Activated naive CD4-positive, alpha-beta T cell (primary cell): Measurements from ENCODE around the gene SPINK8.
"Not testable (repeated sequence)": the region's sequence is repeated elsewhere in the genome, so short reads cannot be mapped to it uniquely, and the experiment has no call there.

Experiments used
- DNase-seq, 4 experiments: peaks; one replicate each; lab custom pipeline; 2025; lab: John Stamatoyannopoulos, UW

Gene SPINK8

DNA sequence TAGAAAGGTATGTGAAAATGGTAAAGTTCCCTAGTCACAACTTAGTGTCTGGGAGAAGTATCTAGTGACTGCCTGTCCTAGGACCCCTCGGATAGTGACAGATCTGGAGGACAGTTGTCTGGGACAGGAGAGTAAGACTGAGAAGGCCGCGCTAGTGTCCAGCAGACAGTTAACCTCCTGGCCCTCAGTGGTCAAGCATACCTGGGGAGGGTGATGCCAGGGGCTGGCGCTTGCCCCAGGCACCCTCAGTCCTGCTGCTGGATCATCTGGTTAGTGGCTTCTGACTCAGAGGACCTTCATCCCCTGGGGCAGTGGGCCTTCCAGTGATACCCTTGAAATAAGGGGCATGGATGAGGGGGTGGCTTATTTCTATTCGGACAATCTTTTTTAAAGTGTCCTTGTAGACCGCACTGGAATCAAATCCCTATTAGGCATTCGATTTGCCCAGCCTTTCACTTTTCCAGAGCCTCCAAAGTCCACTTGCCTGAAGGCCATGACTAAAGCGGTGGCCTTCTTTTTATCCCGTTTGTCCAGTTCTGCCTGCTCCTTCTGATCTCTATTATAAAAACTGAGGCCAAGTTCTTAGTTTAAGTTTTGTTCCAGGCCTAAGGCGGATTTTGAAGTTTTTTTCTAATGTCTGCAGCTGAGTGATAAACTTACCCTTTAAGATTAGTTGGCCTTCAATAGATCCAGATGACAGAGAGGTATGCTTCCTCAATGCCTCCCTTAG is 1.6 kb downstream of the SPINK8 start:
- DNase-seq: not testable (repeated sequence)

DNA sequence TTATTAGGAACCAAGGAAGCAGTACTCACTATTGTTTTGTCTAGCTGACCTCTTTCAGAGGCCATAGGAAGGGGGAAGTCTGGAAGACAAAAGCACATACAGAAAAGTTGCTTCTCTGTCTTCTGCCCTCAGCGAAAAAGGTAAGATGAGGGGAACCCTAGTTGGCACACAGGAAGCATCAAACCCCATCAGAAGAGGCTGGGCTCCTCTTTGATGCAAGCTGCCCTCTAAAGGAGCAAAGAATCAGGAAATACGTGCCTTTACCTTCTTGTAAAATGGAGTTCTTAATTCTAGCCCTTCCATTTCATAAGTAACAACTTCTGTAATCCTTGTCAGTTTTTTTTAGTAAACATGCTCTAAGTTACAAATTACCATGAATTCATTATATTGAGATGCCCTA is 12.5 kb downstream of the SPINK8 start:
- no peak for DNase-seq

DNA sequence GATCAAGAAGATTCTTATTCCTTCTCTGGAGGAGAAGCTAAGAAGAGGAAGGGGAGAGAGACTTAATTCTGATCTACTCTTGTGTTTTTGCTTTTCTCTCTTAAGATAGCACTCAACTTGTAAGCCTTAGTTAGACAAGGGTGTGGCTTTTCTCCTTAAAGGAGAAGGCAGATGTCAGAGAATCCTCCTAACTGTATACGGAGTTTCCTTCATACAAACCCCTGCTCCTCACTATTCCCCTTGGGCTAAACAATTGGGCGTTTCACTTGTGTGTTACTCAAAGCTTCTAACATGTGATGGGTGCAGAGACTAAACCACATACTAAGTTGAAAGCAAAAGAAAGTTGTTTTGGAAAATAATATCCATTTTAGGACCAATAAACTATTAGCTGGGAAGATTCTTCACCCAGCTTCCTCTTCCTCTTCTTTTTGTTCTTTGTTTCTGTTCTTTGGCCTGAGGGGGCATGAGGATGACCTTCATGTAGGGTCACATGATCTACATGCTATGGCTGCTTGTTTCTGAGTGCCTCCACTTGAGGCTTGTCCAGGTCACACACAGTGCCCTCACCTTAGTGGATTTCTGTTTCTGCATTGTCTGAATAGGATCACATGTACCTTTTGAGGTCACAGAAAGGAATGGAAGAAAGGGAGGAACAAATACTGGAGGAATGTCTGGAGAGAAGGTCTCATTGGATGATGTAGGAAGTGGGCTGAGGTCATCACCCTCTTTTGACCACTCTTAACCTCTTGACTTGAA is 14.6 kb downstream of the SPINK8 start:
- DNase-seq: no peak

DNA sequence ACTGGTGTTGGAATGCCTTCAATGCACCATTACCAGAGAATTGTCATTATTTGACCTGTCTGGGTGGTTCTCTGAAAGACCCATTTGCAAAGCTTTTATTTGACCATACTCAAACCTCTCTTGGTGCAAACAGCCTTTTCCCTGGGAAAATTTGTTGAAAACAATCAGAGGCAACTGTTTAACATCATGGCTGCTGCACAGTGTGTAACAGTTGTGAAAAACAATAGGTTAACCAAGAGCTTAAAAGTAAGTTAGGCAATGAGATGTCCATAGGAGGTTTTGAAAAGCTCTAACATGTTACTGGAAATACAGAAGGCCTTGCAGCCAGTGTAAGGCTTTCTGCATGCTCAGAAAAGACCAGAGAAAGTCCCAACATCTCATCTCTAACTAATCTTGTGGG is 18.9 kb downstream of the SPINK8 start:
- DNase-seq: no peak

DNA sequence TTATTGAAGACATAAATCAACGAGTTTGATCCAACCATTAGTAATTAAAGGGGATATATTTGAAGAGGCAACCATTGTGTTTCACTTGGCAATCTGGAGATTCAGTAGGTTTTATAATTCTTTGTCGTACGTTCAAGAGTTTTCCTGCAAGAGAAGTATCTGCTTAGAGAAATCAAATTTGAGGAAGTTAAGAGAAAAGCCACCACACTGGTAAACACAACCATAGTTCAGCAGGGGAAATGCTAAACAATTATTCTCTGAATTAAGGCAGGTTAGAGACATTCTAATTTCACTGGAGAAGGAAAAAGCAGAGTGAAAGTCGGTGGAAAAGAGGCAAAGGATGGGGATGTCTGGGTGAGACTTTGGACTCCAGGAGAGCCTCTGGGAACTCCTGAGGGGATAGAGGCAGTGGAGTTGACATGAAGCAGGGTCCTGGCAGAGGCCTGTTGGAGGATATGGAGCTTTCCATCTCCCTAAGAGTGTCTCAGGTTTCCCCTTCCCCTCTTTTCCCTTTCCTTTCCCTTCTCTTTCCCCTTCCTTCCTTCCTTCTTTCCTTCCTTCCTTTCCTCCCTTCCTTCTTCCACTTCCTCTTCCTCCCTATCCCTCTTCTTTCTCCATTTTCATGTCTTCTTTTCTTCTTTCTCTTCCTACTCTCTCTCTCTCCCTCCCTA is 26.5 kb downstream of the SPINK8 start:
- DNase-seq: no peak

DNA sequence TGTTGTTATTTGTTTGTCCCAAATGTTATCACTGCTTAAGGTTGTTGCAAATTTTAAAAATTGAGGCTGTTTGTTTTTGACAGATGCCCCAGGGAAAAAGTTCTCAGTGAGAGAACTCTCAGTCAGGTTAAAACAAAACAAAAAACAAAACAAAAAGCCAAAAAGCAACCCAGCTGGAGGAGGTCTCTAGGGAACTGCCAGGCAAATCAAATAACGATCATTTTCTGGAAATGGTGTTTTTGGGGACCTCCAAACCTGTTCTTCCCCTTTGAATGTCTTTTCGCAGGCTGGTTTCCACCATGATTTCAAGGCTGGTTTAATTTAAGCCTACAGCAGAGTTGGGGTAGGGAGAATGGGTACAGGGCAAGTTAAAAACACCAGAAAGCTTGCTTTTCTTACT is 27.2 kb downstream of the SPINK8 start:
- DNase-seq: no peak

DNA sequence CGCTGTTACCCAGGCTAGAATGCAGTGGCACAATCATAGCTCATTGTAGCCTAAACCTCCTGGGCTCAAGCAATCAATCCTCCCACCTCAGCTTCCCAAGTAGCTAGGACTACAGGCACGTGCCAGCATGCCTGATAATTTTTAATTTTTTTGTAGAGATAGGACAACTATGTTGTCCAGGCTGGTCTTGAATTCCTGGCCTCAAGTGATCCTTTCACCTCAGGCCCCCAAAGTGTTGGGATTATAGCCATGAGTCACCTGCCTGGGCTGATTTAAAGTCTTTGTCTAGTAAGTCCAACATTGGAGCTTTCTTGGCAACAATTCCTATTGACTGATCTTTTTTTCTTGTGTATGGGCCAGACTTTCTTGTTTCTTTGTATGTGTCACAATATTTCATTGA is 28.1 kb downstream of the SPINK8 start:
- no peak for DNase-seq

DNA sequence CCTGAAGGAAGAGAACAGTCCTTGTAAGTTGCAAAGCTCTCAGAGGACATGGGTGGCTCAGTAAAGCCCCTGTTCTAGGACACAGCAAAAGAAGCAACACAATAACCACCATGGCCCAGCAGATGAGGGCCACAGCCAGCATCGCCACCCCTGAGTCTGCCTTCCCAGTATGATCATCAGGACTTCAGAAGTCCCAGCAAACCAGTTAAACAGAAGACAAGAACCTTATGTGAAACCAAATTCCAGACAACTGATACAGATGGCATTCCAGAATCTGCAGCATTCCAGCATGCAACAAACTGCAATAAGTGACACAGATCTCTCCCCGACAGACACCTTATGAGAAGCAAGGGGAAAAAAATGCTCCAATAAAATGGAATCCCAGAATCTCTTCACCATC is 30.4 kb downstream of the SPINK8 start:
- no peak for DNase-seq

DNA sequence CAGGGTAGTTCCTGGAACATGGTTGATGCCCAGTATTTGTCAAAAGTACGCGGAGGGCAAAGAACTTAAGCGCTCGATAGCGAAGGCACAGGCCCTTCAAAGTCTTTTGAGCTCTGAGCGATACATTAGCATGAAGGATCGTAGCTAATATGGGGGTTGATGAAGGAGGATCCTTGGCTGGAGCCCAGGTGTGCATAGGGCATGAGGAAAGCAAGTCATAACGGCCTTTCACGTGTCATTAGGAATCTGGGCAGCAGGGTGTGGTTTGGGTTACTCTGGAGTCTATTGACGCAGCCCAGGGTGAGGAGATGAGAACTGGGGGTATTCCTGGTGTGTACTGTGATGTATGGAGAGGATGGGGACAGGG is 31.7 kb downstream of the SPINK8 start:
- DNase-seq: peak in 1 of 4 experiments; percentile 14

DNA sequence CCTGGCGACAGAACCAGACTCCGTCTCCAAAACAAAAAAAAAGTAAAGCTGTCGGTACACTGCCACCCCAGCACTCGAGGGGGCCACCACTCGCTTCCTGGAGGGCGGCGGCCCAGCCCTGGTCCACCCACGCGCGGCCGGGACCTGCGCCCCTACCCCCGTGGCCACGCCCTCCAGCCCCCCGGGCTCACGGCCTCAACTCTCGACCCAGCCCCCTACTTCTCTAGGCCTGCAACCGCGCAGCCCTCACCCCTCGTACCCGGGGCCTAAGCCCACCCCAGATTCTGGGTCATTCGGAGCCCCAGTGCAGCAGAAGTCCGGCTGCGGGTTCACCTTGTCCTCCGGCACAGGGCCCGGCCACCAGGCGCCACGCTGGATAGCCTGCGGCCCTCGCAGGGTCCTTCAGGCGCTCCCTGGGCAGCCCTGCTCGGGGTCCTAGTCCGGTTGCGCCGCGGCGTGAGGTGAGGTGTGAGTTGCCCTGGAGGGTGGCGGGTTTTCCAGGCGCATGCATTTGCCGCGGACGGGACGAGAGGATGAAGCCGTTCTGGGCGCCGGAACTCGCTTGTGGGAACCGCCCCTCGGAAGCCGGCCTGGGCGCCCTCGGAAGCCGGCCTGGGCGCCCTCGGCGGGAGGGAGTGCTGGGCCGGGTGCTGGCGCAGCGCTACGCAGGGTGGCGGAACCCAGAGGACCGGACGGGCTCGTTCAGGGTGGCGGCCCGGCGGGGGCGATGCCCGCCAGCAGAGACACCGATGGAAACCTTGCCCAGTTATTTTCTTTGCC is 32.3 kb downstream of the SPINK8 start, which contains the start of gene NME6:
Gene NME6 (minus strand): TSS at position 348 of the 780 bp plus-strand sequence.
- peak; percentile 66 to 82 (median 80) for DNase-seq

DNA sequence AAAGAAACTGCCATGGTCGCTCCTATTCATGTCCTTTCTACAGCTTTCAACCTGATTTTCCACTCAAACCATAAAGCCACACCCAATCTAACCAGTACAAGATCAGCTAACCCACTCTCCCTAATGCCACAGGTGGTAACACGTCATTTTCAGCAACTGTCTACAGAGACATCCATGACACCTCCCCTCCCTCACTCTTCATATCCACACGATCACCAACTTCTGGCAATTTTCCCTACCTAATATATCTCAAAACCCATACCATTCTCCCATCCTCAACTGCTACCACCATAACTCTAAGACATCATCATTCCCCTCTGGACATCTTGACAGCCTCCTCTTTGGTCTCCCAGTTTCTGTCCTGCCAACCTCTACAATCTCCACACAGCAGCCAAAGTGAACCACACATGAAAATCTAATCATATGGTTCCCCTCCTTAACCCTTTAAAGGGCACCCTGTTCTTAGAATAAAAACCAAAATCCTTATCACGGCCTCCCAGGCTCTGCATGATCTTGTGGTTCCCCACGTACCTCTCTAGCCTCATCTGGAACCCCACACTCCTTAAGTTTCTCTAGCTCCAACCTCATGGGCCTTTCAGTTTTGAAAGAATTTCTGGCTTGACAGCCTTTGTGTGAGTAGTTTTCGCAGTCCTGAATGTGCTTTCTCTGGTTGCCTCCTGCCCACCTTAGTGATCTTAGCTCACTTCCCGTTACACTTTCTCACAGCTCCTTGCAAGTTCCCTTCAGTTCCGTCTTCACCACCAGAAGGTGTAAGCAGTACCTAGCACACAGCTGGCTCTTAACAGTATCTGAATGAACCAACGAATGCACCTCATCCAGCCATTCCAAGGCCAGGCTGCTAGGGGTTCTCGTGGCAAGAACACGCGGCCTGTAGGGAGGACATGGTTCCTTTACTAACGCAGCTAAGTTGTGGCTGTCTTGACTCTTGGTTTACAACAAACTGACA is 33.4 kb downstream of the SPINK8 start:
- DNase-seq: peak in 2 of 4 experiments; percentile 4 to 13

DNA sequence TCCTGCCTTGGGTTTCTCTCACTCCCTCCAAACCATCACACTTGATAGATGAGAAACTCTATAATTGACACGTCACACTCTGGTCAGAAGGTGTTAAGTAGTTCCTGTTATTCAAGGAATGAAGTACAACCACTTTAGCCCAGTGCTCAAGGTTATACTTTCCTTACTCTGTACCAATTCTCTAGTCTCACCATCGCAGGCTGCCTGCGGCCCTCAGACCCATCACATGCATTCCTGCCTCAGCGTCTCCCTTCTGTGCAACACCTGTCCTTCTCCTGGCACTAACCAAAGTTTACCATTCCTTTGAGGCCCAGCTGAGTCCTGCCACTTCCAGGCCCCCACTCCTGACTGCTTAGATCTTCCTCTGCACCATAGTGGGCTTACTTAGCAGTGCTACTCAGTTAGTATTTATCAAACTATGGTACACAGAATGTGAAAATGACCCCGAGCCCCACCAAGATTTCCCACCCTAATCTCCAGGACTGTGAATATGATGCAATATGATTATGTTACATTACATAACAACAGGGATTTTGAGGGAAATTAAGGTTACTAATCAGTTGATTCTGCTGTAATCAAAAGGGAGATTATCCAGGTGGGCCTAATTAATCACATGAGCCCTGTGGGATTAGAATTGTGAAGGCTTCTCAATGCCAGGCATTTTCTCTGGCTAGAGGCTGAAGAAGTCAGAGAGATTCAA is 36.2 kb downstream of the SPINK8 start:
- no peak for DNase-seq

DNA sequence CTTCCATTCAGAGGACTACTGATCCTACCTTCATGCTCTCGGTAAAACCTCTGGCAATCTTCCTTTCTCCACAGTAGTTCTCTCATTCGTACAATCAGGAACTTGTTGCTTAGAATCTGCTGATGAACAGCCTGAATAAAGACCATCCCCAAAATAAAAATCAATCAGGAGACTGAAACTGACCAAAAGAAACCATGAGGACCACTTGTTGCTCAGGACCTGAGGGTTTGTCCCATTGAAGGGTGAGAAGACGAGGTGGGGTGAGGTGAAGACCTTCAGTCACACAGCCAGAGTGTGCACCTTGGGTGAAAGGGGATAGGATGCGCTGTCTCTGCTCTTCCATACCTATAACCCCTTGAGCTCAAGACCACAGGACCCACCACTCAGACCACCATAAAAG is 36.8 kb downstream of the SPINK8 start:
- no peak for DNase-seq

DNA sequence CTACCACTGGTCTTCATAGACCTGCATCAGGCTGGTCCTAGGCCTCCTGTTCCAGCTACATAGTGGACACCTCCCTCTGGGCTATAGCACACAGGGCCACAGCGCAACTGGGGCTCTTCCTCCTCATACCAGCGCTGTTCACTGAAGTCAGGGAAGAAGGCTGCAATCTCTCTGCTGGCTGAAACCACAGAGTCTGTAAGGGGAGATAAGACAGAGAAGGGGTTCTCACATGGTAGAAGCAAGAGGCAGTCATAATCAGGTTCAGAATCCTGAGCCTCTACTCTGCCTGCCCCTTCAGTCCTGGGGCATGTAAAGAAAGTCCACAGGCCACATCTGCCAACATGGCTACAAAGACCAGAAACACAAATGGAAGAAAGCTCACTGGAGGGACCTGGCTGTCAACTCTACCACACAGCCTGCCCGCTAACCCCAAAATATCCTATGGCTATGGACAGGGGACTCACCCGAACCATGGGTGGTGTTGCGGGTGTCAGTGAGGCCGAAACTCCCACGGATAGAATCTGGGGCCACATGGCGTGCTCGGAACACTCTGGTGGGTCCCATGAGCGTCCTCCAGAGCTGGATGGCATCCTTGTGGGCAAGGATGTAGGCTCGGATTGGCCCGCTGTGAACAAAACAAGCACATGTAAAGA is 38.7 kb downstream of the SPINK8 start:
- no peak for DNase-seq

DNA sequence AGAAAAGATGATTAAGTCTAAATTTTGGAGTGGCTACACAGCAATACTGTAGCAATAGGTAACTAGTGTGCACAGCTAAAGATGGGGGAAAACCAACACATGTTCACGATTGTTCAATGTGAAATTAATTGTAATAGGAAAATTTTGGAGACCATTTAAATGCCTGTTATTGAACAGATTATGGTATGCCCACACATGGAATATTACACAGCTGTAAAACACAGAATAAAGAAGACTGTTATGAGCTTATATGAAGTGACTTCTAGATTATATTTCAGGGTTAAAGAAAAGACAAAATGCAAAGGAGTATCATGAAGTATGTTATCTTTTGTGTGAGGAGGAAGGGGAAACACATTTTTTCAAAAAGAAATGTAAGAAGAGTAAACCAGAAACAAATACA is 43.8 kb downstream of the SPINK8 start:
- DNase-seq: no peak

DNA sequence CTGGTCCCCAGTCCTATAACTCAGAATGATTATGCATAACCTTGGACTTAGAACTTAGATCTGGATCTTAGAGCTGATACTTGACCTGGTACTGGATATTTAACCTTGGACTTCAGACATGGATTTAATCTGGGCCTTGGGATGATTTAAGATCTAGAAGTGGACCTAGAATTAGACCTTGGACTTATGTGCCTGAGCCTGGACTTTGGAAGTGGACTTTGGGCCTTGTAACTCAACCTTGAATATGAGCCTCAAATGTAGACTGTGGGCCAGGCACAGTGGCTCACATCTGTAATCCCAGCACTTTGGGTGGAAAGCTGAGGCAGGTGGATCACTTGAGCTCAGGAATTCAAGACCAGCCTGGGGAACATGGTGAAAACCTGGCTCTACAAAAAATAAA is 46.4 kb downstream of the SPINK8 start:
- DNase-seq: no peak

DNA sequence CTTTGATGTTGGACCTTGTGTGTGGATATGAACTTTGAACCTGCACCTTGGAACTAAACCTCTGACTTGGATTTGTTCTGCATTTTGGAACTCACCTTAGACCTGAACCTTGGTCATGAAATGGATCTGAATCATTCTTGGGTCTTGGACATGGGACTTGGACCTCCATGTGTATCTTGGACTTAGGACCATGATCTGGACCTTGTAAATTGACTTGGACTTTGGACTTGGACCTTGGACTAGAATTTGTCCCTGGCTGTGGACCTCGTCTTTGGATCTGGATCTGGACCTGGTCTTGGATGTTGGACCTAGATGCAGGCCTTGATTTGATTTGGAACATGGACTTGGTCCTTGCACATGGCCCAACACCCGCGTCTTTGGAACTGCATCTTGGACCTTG is 47.2 kb downstream of the SPINK8 start:
- no peak for DNase-seq

DNA sequence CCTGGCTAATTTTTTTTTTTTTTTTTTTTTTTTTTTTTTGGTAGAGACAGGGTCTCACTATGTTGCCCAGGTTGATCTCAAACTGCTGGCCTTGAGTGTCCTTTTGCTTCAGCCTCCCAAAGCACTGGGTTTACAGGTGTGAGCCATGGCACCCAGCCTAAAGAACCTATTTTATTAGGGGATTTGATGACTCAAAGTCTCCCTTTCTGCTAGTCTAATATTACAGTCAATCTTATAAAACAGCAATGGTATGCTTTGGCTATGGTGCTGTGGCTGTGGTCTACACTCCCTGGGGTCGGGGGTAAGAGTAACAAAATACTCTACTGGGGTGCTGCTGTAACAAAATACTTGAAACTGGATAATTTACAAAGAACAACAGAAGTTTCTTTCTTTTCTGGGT is 47.8 kb downstream of the SPINK8 start:
- DNase-seq: no peak

DNA sequence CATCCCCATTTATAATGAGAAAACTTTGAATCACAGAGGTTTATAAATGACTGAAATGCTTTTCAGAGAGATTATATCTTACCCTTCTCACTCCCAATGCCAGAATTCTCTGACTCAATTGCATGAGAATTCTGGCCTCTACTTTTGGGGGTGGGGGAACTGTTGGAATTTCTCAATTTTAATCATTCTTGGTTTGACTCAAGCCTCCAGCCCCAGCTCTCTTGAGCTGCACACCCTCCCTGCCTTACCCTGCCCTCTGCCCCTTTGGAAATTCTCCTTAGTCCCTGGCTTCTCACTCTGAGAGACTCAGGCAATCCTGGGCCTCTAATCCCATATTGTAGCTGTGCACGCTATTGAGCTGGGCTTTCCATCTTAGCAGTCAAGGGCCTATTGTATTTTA is 48.3 kb downstream of the SPINK8 start:
- DNase-seq: no peak

DNA sequence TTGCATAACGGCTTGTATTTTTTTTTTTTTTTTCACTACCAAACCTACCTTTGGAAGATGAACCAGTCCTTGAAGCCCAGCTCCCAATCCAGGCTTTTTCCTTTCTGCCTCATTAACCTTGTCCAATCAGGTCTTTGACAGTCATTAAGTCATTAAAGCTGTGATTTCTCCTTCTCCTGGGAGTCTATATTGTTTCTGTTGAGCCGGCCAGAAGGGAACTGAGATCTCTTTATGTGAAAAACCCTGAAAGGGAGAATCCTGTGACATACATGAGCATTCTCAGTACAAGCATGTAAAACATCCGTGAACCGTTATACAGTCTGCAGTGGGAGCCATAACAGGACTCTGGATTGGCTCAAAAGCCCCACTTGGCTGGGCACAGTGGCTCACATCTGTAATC is 52.6 kb downstream of the SPINK8 start:
- DNase-seq: no peak
